H1 (cell line): Measurements from ENCODE around the gene ANKRD61. TPM values are rescaled to one million over a fixed set of nuclear protein-coding genes. Genes with fewer than 3 reads are reported as not detected.
A peak's percentile ranks its signal among the peaks of the same experiment; 100 is the strongest.

Experiments
- CTCF ChIA-PET: fragments of 300-600 bp; sonication (Branson Sonifier 250); formaldehyde crosslinking; loops from one replicate; lab custom pipeline; 2021; ENCODE audit not compliant: partially characterized antibody; lab: Charles Lee
- POLR2A ChIA-PET: fragments of 300-600 bp; sonication (Branson Sonifier 250); formaldehyde crosslinking; loops from one replicate; lab custom pipeline; 2021; ENCODE audit warnings: inconsistent platforms; ENCODE audit not compliant: partially characterized antibody; lab: Charles Lee
- DNase-seq, 2 experiments: peaks; one replicate each; pipeline versions ENCODE4 v3.0.0 to v3.0.0-alpha.2; 2010 to 2022; ENCODE audit warnings: low spot score in 2 of 2, low read depth in 1 of 2, mixed read lengths in 1 of 2
- FAIRE-seq: peaks from 2 replicates; lab custom pipeline; 2011; peaks lifted over from hg19 to GRCh38; lab: Jason Lieb, UNC
- H2AFZ ChIP-seq: 2 replicates; pipeline ENCODE4 v1.8.1; 2012; ENCODE audit warnings: low read length, inconsistent platforms
- H2AK5ac ChIP-seq: 2 replicates; pipeline ENCODE4 v1.6.1; 2013; ENCODE audit warnings: low read depth, low read length
- H2BK120ac ChIP-seq: replicated peaks from 2 replicates; pipeline ENCODE3; 2013; ENCODE audit warnings: low read depth, low read length, inconsistent platforms
- H2BK12ac ChIP-seq: 2 replicates; pipeline ENCODE4 v1.6.1; 2013; ENCODE audit warnings: low read depth, low read length
- H2BK15ac ChIP-seq: 2 replicates; pipeline ENCODE4 v1.6.1; 2013; ENCODE audit warnings: low read length
- H2BK20ac ChIP-seq: 2 replicates; pipeline ENCODE4 v1.6.1; 2013; ENCODE audit warnings: low read length
- H2BK5ac ChIP-seq: 2 replicates; pipeline ENCODE4 v1.6.1; 2013; ENCODE audit warnings: low read depth, low read length
- H3K14ac ChIP-seq: 2 replicates; pipeline ENCODE4 v1.6.1; 2013; ENCODE audit warnings: inconsistent platforms; ENCODE audit not compliant: insufficient read length
- H3K18ac ChIP-seq: 2 replicates; pipeline ENCODE4 v1.6.1; 2013; ENCODE audit warnings: low read length; ENCODE audit errors: extremely low read depth
- H3K23ac ChIP-seq: 2 replicates; pipeline ENCODE4 v1.6.1; 2013; ENCODE audit warnings: inconsistent platforms; ENCODE audit not compliant: insufficient read length
- H3K23me2 ChIP-seq: 2 replicates; pipeline ENCODE4 v1.6.1; 2013; ENCODE audit warnings: low read depth, low read length
- H3K27ac ChIP-seq: 2 replicates; pipeline ENCODE4 v1.6.1; 2011; ENCODE audit warnings: low read depth, low read length, inconsistent platforms
- H3K27me3 ChIP-seq, 4 experiments: replicated peaks in 1 of 4; 1 replicate in 1 of 4; 2 replicates in 3 of 4; pipeline versions ENCODE4 v1.6.1 to v1.8.1; 2011 to 2013; ENCODE audit warnings: low read length in 3 of 4, mild to moderate bottlenecking in 3 of 4, inconsistent platforms in 2 of 4, mixed read lengths in 2 of 4, moderate library complexity in 1 of 4; ENCODE audit not compliant: control insufficient read depth in 3 of 4, insufficient read depth in 3 of 4; ENCODE audit errors: extremely low read depth in 1 of 4
- H3K36me3 ChIP-seq, 4 experiments: 2 replicates each; pipeline versions ENCODE4 v1.6.1 to v1.8.1; 2011 to 2013; ENCODE audit warnings: mild to moderate bottlenecking in 4 of 4, low read length in 3 of 4, moderate library complexity in 2 of 4, control low read depth in 1 of 4, inconsistent platforms in 1 of 4; ENCODE audit not compliant: insufficient read depth in 4 of 4, control insufficient read depth in 2 of 4
- H3K4ac ChIP-seq: replicated peaks from 2 replicates; pipeline ENCODE3; 2013; ENCODE audit warnings: low read length, low read depth, mixed read lengths, inconsistent platforms; ENCODE audit not compliant: insufficient read length
- H3K4me1 ChIP-seq, 4 experiments: replicated peaks in 1 of 4; 1 replicate in 1 of 4; 2 replicates in 3 of 4; pipeline versions ENCODE4 v1.6.1 to v1.8.1; 2011 to 2013; ENCODE audit warnings: low read length in 3 of 4, inconsistent platforms in 2 of 4, mixed read lengths in 1 of 4; ENCODE audit not compliant: insufficient read depth in 4 of 4, control insufficient read depth in 3 of 4
- H3K4me2 ChIP-seq, 2 experiments: 2 replicates each; pipeline versions ENCODE4 v1.6.1 to v1.8.1; 2011 to 2013; ENCODE audit warnings: low read depth in 2 of 2, low read length in 2 of 2, control low read depth in 1 of 2, inconsistent platforms in 1 of 2, mild to moderate bottlenecking in 1 of 2; ENCODE audit not compliant: insufficient read depth in 1 of 2
- H3K4me3 ChIP-seq, 4 experiments: fragments of 200-600, 300-600 bp in 1 of 4; sonication (generic), shearing (Covaris generic), sonication (Bioruptor Twin) in 1 of 4; 2 replicates each; pipeline versions ENCODE4 v1.5.1 to v1.8.1; 2011 to 2016; ENCODE audit warnings: low read length in 4 of 4, low read depth in 3 of 4, control low read depth in 2 of 4, inconsistent platforms in 2 of 4, mild to moderate bottlenecking in 2 of 4, mixed read lengths in 1 of 4, moderate library complexity in 1 of 4; ENCODE audit not compliant: insufficient read depth in 2 of 4; ENCODE audit errors: extremely low read depth in 1 of 4
- H3K56ac ChIP-seq: replicated peaks from 2 replicates; pipeline ENCODE3; 2013; ENCODE audit warnings: low read depth, mild to moderate bottlenecking, mixed read lengths, low read length, inconsistent platforms; ENCODE audit not compliant: insufficient read length
- H3K79me1 ChIP-seq: 2 replicates; pipeline ENCODE4 v1.6.1; 2013; ENCODE audit warnings: low read depth, low read length, control low read depth
- H3K79me2 ChIP-seq, 2 experiments: 2 replicates each; pipeline versions ENCODE4 v1.6.1 to v1.8.1; 2012 to 2013; ENCODE audit warnings: low read length in 2 of 2, mild to moderate bottlenecking in 2 of 2, inconsistent platforms in 1 of 2; ENCODE audit not compliant: insufficient read depth in 2 of 2, control insufficient read depth in 1 of 2
- H3K9ac ChIP-seq, 4 experiments: replicated peaks in 1 of 4; 1 replicate in 1 of 4; 2 replicates in 3 of 4; pipeline versions ENCODE4 v1.6.1 to v1.8.1; 2011 to 2013; ENCODE audit warnings: low read depth in 3 of 4, low read length in 3 of 4, control low read depth in 2 of 4, mild to moderate bottlenecking in 2 of 4, moderate library complexity in 2 of 4, inconsistent platforms in 1 of 4; ENCODE audit errors: extremely low read depth in 1 of 4
- H3K9me3 ChIP-seq, 2 experiments: 2 replicates each; pipeline versions ENCODE4 v1.6.1 to v1.8.1; 2012 to 2013; ENCODE audit warnings: mild to moderate bottlenecking in 2 of 2, moderate library complexity in 2 of 2, control low read depth in 1 of 2, inconsistent platforms in 1 of 2, low read depth in 1 of 2, low read length in 1 of 2, mixed read lengths in 1 of 2; ENCODE audit not compliant: insufficient read depth in 2 of 2
- H4K20me1 ChIP-seq, 2 experiments: replicated peaks in 1 of 2; 2 replicates each; pipeline versions ENCODE3 to v1.8.1; 2011 to 2013; ENCODE audit warnings: inconsistent platforms in 2 of 2, low read length in 2 of 2, mild to moderate bottlenecking in 1 of 2; ENCODE audit not compliant: insufficient read depth in 2 of 2, control insufficient read depth in 1 of 2
- H4K5ac ChIP-seq: 2 replicates; pipeline ENCODE4 v1.6.1; 2013; ENCODE audit warnings: low read length, low read depth, mixed read lengths, inconsistent platforms; ENCODE audit not compliant: insufficient read length
- H4K8ac ChIP-seq: 2 replicates; pipeline ENCODE4 v1.8.0; 2013; ENCODE audit warnings: mild to moderate bottlenecking, moderate library complexity, low read length, inconsistent platforms; ENCODE audit not compliant: insufficient read depth; ENCODE audit errors: extremely low read depth
- H4K91ac ChIP-seq: replicated peaks from 2 replicates; pipeline ENCODE3; 2013; ENCODE audit warnings: low read length, mixed read lengths, inconsistent platforms; ENCODE audit not compliant: insufficient read length
- KDM5A ChIP-seq: fragments of 200-600 bp; IDR thresholded peaks from 2 replicates; pipeline ENCODE4 v1.7.1; 2012; ENCODE audit warnings: mild to moderate bottlenecking, low read length, inconsistent platforms, mixed read lengths
- POLR2AphosphoS5 ChIP-seq: IDR thresholded peaks from 2 replicates; pipeline ENCODE4 v1.6.1; 2011; ENCODE audit warnings: low read depth, low read length
- SIRT6 ChIP-seq: IDR thresholded peaks from one replicate; pipeline ENCODE4 v1.7.1; 2012; ENCODE audit warnings: low read length, inconsistent platforms
- TAF1 ChIP-seq: IDR thresholded peaks from 2 replicates; pipeline ENCODE4 v1.6.1; 2011; ENCODE audit warnings: mild to moderate bottlenecking, low read depth, low read length
- WGBS, 2 experiments: shearing (Covaris generic) in 1 of 2; methylation state at CpG; one replicate each; pipeline versions ENCODE4 v1.1.6 to v1.1.7; 2013 to 2015; ENCODE audit warnings: low lambda C conversion rate in 2 of 2, mixed read lengths in 2 of 2, inconsistent platforms in 1 of 2, low coverage in 1 of 2, missing lambda C conversion rate in 1 of 2; ENCODE audit not compliant: insufficient replicate concordance in 2 of 2, insufficient coverage in 1 of 2, insufficient read length in 1 of 2; ENCODE audit errors: extremely low coverage in 1 of 2, missing lambda C conversion rate in 1 of 2; 5-methylcytosine and 5-hydroxymethylcytosine counted together
- polyA plus RNA-seq, 7 experiments: library from polyadenylated mRNA; depleted of rRNA in 3 of 7; stranded (reverse) in 5 of 7; unstranded in 2 of 7; fragments of >200 nt in 5 of 7; fragments of 200-250 nt in 2 of 7; gene quantifications; 1 replicate in 5 of 7; 2 replicates in 1 of 7; 4 replicates in 1 of 7; pipeline versions ENCODE4 v1.2.1 to v1.2.3, GENCODE V29; 2011 to 2013; ENCODE audit warnings: missing spikeins in 2 of 7, mixed read lengths in 2 of 7
- total RNA-seq: library from RNA; stranded (reverse); fragmentation: NEBNext Ultra II Directional; extraction: Animal tissue kit (Norgen Biotek cat#: 25700); gene quantifications from 2 replicates; pipeline ENCODE4 v1.2.1, GENCODE V29; 2021

The ANKRD61 gene
- total and polyA plus RNA-seq, 2 of the 8 experiments (the other 6 are each of a cell fraction or from before 2014, with no cell fraction given) = 0.23 to 0.32 TPM

DNA sequence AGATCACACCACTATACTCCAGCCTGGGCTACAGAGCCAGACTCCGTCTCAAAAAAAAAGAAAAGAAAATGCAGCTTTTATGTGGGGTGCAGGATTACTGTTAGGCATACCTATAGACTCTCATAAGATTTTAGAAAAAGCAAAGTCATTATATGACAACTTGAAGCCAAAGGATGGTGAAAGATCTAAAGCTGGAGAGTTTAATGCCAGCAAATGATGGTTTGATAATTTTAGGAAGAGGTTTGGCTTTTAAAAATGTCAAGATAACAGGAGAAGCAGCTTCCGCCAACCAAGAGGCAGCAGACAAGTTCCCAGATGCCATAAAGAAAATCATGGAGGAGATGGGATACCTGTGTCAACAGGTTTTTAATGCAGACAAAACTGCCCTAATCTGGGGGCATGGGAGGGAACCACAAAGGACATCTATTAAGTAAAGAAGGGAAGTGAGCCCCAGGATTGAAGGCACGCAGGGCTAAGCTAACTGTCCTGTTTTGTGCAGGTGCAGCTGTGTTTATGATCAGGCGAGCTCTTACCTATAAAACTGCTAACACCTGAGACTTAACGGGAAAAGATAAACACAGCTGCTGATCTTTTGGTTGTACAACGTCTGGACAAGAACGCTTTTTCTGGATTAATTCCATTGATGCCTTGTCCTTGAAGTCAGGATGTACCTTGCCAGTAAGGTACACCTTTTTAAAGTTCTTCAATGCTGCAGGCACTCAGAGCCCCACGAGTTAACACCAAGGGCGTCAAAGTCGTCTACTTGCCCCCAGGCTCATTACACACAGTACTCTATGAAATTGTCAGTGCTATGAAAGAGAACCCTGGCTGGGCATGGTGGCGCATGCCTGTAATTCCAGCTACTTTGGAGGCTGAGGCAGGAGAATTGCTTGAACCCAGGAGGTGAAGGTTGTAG, 10.5 kb upstream of the ANKRD61 start:
- no peak overlapping the region for H3K18ac ChIP-seq

More for the DNA sequence above, 10.5 kb upstream of the ANKRD61 start:
- no peaks in the 10 kb centered on the region for H3K4me1 ChIP-seq
- H2BK5ac ChIP-seq = no peak overlapping the region
- no peak overlapping the region for H2BK12ac ChIP-seq
- H2AK5ac ChIP-seq = no peak overlapping the region
- no peaks in the 10 kb centered on the region for H3K9me3 ChIP-seq
- H2AFZ ChIP-seq = no peak overlapping the region
- no peak overlapping the region for H2BK15ac ChIP-seq
- no peaks in the 10 kb centered on the region; the same call in 1 of the 2 replicates for H3K79me1 ChIP-seq
- H4K5ac ChIP-seq = no peak overlapping the region
- no peak overlapping the region for H4K91ac ChIP-seq
- no peak overlapping the region for H3K9ac ChIP-seq
- H3K27ac ChIP-seq = no peak overlapping the region
- no peak overlapping the region for H3K14ac ChIP-seq
- no peak overlapping the region for H3K23ac ChIP-seq
- no peak overlapping the region for H4K8ac ChIP-seq
- ChIA-PET CTCF (interaction anchor here (1.3 kb wide), 2 partner anchors 13 to 24 kb away, joined by 4 to 5 read pairs; no protein-coding TSS in a partner anchor), POLR2A (interaction anchor here (1.0 to 6.7 kb wide), 6 partner anchors 10 to 400 kb away, joined by 3 to 66 read pairs (median 8); partner anchors contain the start of genes AIMP2 and PMS2)
- FAIRE-seq = no peak
- no peak overlapping the region for H2BK120ac ChIP-seq
- H2BK20ac ChIP-seq = no peak overlapping the region
- H3K79me2 ChIP-seq = peaks cover 0 to 2% of the 10 kb centered on the region in 2 experiments; a peak in 1 of 4 replicates
- no peak for DNase-seq
- H3K4ac ChIP-seq = no peak overlapping the region
- H4K20me1 ChIP-seq = peaks cover 3 to 17% of the 10 kb centered on the region in 2 experiments
- H3K23me2 ChIP-seq = no peaks in the 10 kb centered on the region
- WGBS, 2 experiments = 92% methylated on average over 11 of the region's 11 CpGs; no CpG with 5 or more reads in 1 of the 2 experiments
- H3K56ac ChIP-seq = no peak overlapping the region
- no peak overlapping the region for H3K4me3 ChIP-seq
- H3K27me3 ChIP-seq = no peaks in the 10 kb centered on the region
- no peak overlapping the region for H3K4me2 ChIP-seq
- TF ChIP-seq KDM5A = no peak
- no peak for TF ChIP-seq SIRT6
- TF ChIP-seq POLR2AphosphoS5 = peak; percentile 43; the same call in 1 of the 2 replicates
- TF ChIP-seq TAF1 = no peak
- peaks cover 46 to 98% (median 84%) of the 10 kb centered on the region in 4 experiments for H3K36me3 ChIP-seq
